ENCODE data around the gene AGBL4.
"Not testable (repeated sequence)": the region's sequence is repeated elsewhere in the genome, so short reads cannot be mapped to it uniquely, and the experiment has no call there.

The AGBL4 gene

GRCh38 chr1:49016030-49016977 lies 1007.5 kb downstream of the AGBL4 start:
- no peak for DNase-seq

GRCh38 chr1:49013079-49013478 lies 1010.7 kb downstream of the AGBL4 start:
- no peak for DNase-seq

- DNase-seq: not testable (repeated sequence)
Measured at GRCh38 chr1:49002981-49003380, 1020.8 kb downstream of the AGBL4 start.

GRCh38 chr1:48999321-48999720 lies 1024.4 kb downstream of the AGBL4 start:
- DNase-seq: no peak

GRCh38 chr1:48996311-48996710 lies 1027.4 kb downstream of the AGBL4 start:
- no peak for DNase-seq

GRCh38 chr1:48988633-48989197 lies 1035.0 kb downstream of the AGBL4 start:
- no peak for DNase-seq

- DNase-seq: no peak
Measured at GRCh38 chr1:48979940-48980339, 1043.8 kb downstream of the AGBL4 start.

- DNase-seq: no peak
Measured at GRCh38 chr1:48978413-48978812, 1045.3 kb downstream of the AGBL4 start.

- no peak for DNase-seq
Measured at GRCh38 chr1:48977273-48977672, 1046.5 kb downstream of the AGBL4 start.

- DNase-seq: no peak
Measured at GRCh38 chr1:48969971-48970370, 1053.8 kb downstream of the AGBL4 start.

GRCh38 chr1:48967318-48967717 lies 1056.4 kb downstream of the AGBL4 start:
- no peak for DNase-seq

- DNase-seq: no peak
Measured at GRCh38 chr1:48966583-48966982, 1057.2 kb downstream of the AGBL4 start.

- no peak for DNase-seq
Measured at GRCh38 chr1:48960320-48960719, 1063.4 kb downstream of the AGBL4 start.

GRCh38 chr1:48955774-48956173 lies 1068.0 kb downstream of the AGBL4 start:
- DNase-seq: no peak

- no peak for DNase-seq
Measured at GRCh38 chr1:48953617-48954016, 1070.1 kb downstream of the AGBL4 start.

GRCh38 chr1:48948562-48948961 lies 1075.2 kb downstream of the AGBL4 start:
- DNase-seq: no peak

GRCh38 chr1:48947761-48948537 lies 1075.8 kb downstream of the AGBL4 start:
- DNase-seq: no peak

GRCh38 chr1:48946070-48946469 lies 1077.7 kb downstream of the AGBL4 start:
- no peak for DNase-seq

GRCh38 chr1:48944811-48945210 lies 1078.9 kb downstream of the AGBL4 start:
- DNase-seq: no peak

GRCh38 chr1:48943826-48944225 lies 1079.9 kb downstream of the AGBL4 start:
- no peak for DNase-seq

GRCh38 chr1:48943393-48943792 lies 1080.4 kb downstream of the AGBL4 start:
- DNase-seq: no peak

GRCh38 chr1:48940962-48941732 lies 1082.6 kb downstream of the AGBL4 start:
- no peak for DNase-seq

- DNase-seq: no peak
Measured at GRCh38 chr1:48940354-48940753, 1083.4 kb downstream of the AGBL4 start.

Measured in stimulated activated naive CD4-positive, alpha-beta T cell treated with Interleukin-2 at 50 U/mL for 16 hours (primary cell).